GM23248 (cell line): ENCODE measurements around the gene CUZD1. TPM values are rescaled to one million over a fixed set of nuclear protein-coding genes. Genes with fewer than 3 reads are reported as not detected.

Source experiments
- DNase-seq: peaks from one replicate; pipeline ENCODE4 v3.0.0-alpha.2; 2015
- H2AFZ ChIP-seq: fragments of 200-600 bp; sonication (generic); 2 replicates; pipeline ENCODE4 v1.6.1; 2016; ENCODE audit warnings: antibody characterized with exemption
- H3F3A ChIP-seq: fragments of 200-600 bp; sonication (generic); 2 replicates; pipeline ENCODE4 v1.6.1; 2016; ENCODE audit warnings: mild to moderate bottlenecking, antibody characterized with exemption, mixed run types; ENCODE audit not compliant: insufficient read depth
- H3K27ac ChIP-seq: fragments of 200-600 bp; sonication (generic); 2 replicates; pipeline ENCODE4 v1.5.1; 2016; ENCODE audit warnings: mild to moderate bottlenecking
- H3K27me3 ChIP-seq: fragments of 200-600 bp; sonication (generic); replicated peaks from 2 replicates; pipeline ENCODE4 v1.6.1; 2016; ENCODE audit warnings: mild to moderate bottlenecking; ENCODE audit not compliant: insufficient read depth
- H3K36me3 ChIP-seq: fragments of 200-600 bp; sonication (generic); 2 replicates; pipeline ENCODE4 v1.6.1; 2016; ENCODE audit warnings: low read depth, mild to moderate bottlenecking
- H3K4me1 ChIP-seq: fragments of 200-600 bp; sonication (generic); 2 replicates; pipeline ENCODE4 v1.6.1; 2016; ENCODE audit warnings: mild to moderate bottlenecking; ENCODE audit not compliant: insufficient read depth
- H3K4me2 ChIP-seq: fragments of 200-600 bp; sonication (generic); one replicate; pipeline ENCODE4 v1.6.1; 2016; ENCODE audit warnings: mild to moderate bottlenecking; ENCODE audit not compliant: unreplicated experiment
- H3K4me3 ChIP-seq: fragments of 200-600 bp; sonication (generic); 2 replicates; pipeline ENCODE4 v1.5.1; 2016; ENCODE audit warnings: mild to moderate bottlenecking
- H3K79me2 ChIP-seq: fragments of 200-600 bp; sonication (generic); 2 replicates; pipeline ENCODE4 v1.6.1; 2016; ENCODE audit warnings: mild to moderate bottlenecking; ENCODE audit not compliant: insufficient read depth
- H3K9ac ChIP-seq: fragments of 200-600 bp; sonication (generic); 2 replicates; pipeline ENCODE4 v1.6.1; 2016; ENCODE audit warnings: mild to moderate bottlenecking
- H3K9me2 ChIP-seq: fragments of 200-600 bp; sonication (generic); 2 replicates; pipeline ENCODE4 v1.6.1; 2016; ENCODE audit warnings: mixed run types, mild to moderate bottlenecking, moderate library complexity; ENCODE audit not compliant: insufficient read depth
- H3K9me3 ChIP-seq: fragments of 200-600 bp; sonication (generic); one replicate; pipeline ENCODE4 v1.6.1; 2017; ENCODE audit warnings: low read depth
- H4K20me1 ChIP-seq: fragments of 200-600 bp; sonication (generic); 2 replicates; pipeline ENCODE4 v1.6.0; 2016; ENCODE audit not compliant: insufficient read depth
- EZH2 ChIP-seq: fragments of 200-600 bp; sonication (generic); IDR thresholded peaks from 2 replicates; pipeline ENCODE4 v1.6.1; 2018; ENCODE audit warnings: antibody characterized with exemption, mild to moderate bottlenecking; ENCODE audit not compliant: insufficient read depth, poor library complexity, severe bottlenecking
- EZH2phosphoT487 ChIP-seq: fragments of 200-600 bp; sonication (generic); IDR thresholded peaks from 2 replicates; pipeline ENCODE4 v1.6.1; 2018; ENCODE audit warnings: antibody characterized with exemption, moderate library complexity, mild to moderate bottlenecking, low read depth; ENCODE audit not compliant: insufficient read depth
- WGBS, 2 experiments: methylation state at CpG; one replicate each; pipeline ENCODE4 v1.1.6; 2015 to 2017; ENCODE audit warnings: low lambda C conversion rate in 2 of 2, low coverage in 1 of 2; ENCODE audit errors: missing lambda C conversion rate in 2 of 2; 5-methylcytosine and 5-hydroxymethylcytosine counted together
- in situ Hi-C: fragments of 300-500 bp; cut with MboI; formaldehyde crosslinking; loops from 2 replicates; pipeline ENCODE4 v1.15.0; 2020
- polyA plus RNA-seq: library from polyadenylated mRNA; unstranded; fragments of >200 nt; fragmentation: Nextera tagmentation; extraction: Ambion mirVana; gene quantifications from 2 replicates; pipeline ENCODE4 v1.2.1, GENCODE V29; 2016
- total RNA-seq: library from RNA; depleted of rRNA; stranded (reverse); fragments of >200 nt; shearing (Covaris generic); gene quantifications from 2 replicates; pipeline ENCODE4 v1.2.3, GENCODE V29; 2014

Gene CUZD1
- total and polyA plus RNA-seq, 2 experiments from 2014 or later = 0.11 to 0.31 TPM

- no peak overlapping the region for H3K9ac ChIP-seq
- peaks cover 30% of the 10 kb centered on the region for H3F3A ChIP-seq
- H3K36me3 ChIP-seq = no peaks in the 10 kb centered on the region
- H3K9me3 ChIP-seq = no peaks in the 10 kb centered on the region
- no peaks in the 10 kb centered on the region for H3K27me3 ChIP-seq
- H3K4me3 ChIP-seq = no peak overlapping the region
- TF ChIP-seq EZH2 (no peak), EZH2phosphoT487 (no peak)
- DNase-seq = no peak
- H2AFZ ChIP-seq = no peak overlapping the region
- no peak overlapping the region for H3K27ac ChIP-seq
- no peaks in the 10 kb centered on the region for H3K79me2 ChIP-seq
- WGBS, 2 experiments = 85% methylated on average over 12 of the region's 12 CpGs
- no peaks in the 10 kb centered on the region for H3K9me2 ChIP-seq
- no peak overlapping the region for H3K4me2 ChIP-seq
- in situ Hi-C loops = no loop called here
- peaks cover 27% of the 10 kb centered on the region for H3K4me1 ChIP-seq
- no peaks in the 10 kb centered on the region for H4K20me1 ChIP-seq
Measured at GRCh38 chr10:122847782-122848604, 2.3 kb upstream of the CUZD1 start.

GRCh38 chr10:122844146-122844545, 1.5 kb downstream of the CUZD1 start:
- no peaks in the 10 kb centered on the region for H3K9me2 ChIP-seq
- no peak overlapping the region for H2AFZ ChIP-seq
- no peaks in the 10 kb centered on the region for H3K4me1 ChIP-seq
- no peaks in the 10 kb centered on the region for H3F3A ChIP-seq
- H3K27me3 ChIP-seq = no peaks in the 10 kb centered on the region
- no peak overlapping the region for H3K4me2 ChIP-seq
- TF ChIP-seq EZH2 = no peak
- no peak for TF ChIP-seq EZH2phosphoT487
- no peaks in the 10 kb centered on the region for H3K9me3 ChIP-seq
- H3K27ac ChIP-seq = no peak overlapping the region
- no peak for DNase-seq
- no peaks in the 10 kb centered on the region for H4K20me1 ChIP-seq
- no peak overlapping the region for H3K9ac ChIP-seq
- in situ Hi-C loops = no loop called here
- no peaks in the 10 kb centered on the region for H3K36me3 ChIP-seq
- 93 to 95% methylated on average over 4 of the region's 4 CpGs for WGBS, 2 experiments
- no peak overlapping the region for H3K4me3 ChIP-seq
- no peaks in the 10 kb centered on the region for H3K79me2 ChIP-seq

- Histone ChIP-seq H3K36me3 (no peaks in the 10 kb centered on the region; the same call in 1 of the 2 replicates), H3F3A (no peaks in the 10 kb centered on the region), H3K4me3 (no peak overlapping the region), H3K9me3 (no peaks in the 10 kb centered on the region), H3K4me1 (no peaks in the 10 kb centered on the region), H2AFZ (no peak overlapping the region), H3K9ac (no peak overlapping the region), H3K4me2 (no peak overlapping the region), H3K27ac (no peak overlapping the region), H3K27me3 (no peaks in the 10 kb centered on the region), H3K9me2 (no peaks in the 10 kb centered on the region), H3K79me2 (no peaks in the 10 kb centered on the region), H4K20me1 (no peaks in the 10 kb centered on the region)
- TF ChIP-seq EZH2phosphoT487 = no peak
- no peak for TF ChIP-seq EZH2
- in situ Hi-C loops = no loop called here
- DNase-seq = no peak
Measured at GRCh38 chr10:122841569-122841968, 4.1 kb downstream of the CUZD1 start.

- no peaks in the 10 kb centered on the region; the same call in 1 of the 2 replicates for H3K36me3 ChIP-seq
Measured at GRCh38 chr10:122839505-122839904, 6.2 kb downstream of the CUZD1 start.

GRCh38 chr10:122838880-122839279, 6.8 kb downstream of the CUZD1 start:
- Histone ChIP-seq H3K9me2 (no peaks in the 10 kb centered on the region), H2AFZ (no peak overlapping the region), H3K4me1 (no peaks in the 10 kb centered on the region), H3K36me3 (no peaks in the 10 kb centered on the region; the same call in 1 of the 2 replicates), H3F3A (no peaks in the 10 kb centered on the region), H3K9me3 (no peaks in the 10 kb centered on the region), H3K27me3 (no peaks in the 10 kb centered on the region), H4K20me1 (no peaks in the 10 kb centered on the region), H3K4me3 (no peak overlapping the region), H3K27ac (no peak overlapping the region), H3K4me2 (no peak overlapping the region), H3K9ac (no peak overlapping the region), H3K79me2 (no peaks in the 10 kb centered on the region)
- WGBS, 2 experiments = 53 to 58% methylated on average over 4 of the region's 4 CpGs
- in situ Hi-C loops = no loop called here
- no peak for TF ChIP-seq EZH2
- DNase-seq = no peak

More at GRCh38 chr10:122839505-122839904, 6.2 kb downstream of the CUZD1 start:
- H3K4me1 ChIP-seq = no peaks in the 10 kb centered on the region
- DNase-seq = no peak
- in situ Hi-C loops = no loop called here
- no peak overlapping the region for H3K9ac ChIP-seq
- no peaks in the 10 kb centered on the region for H3K27me3 ChIP-seq
- H3F3A ChIP-seq = no peaks in the 10 kb centered on the region
- H3K4me3 ChIP-seq = no peak overlapping the region
- TF ChIP-seq EZH2 = no peak
- no peak for TF ChIP-seq EZH2phosphoT487
- no peaks in the 10 kb centered on the region for H4K20me1 ChIP-seq
- no peak overlapping the region for H3K27ac ChIP-seq
- no peak overlapping the region for H2AFZ ChIP-seq
- no peak overlapping the region for H3K4me2 ChIP-seq
- H3K79me2 ChIP-seq = no peaks in the 10 kb centered on the region
- H3K9me3 ChIP-seq = no peaks in the 10 kb centered on the region
- H3K9me2 ChIP-seq = no peaks in the 10 kb centered on the region
